ENCODE measurements around the gene MAP3K10. TPM values are rescaled to one million over a fixed set of nuclear protein-coding genes. Genes with fewer than 3 reads are reported as not detected.

Gene MAP3K10
- total RNA-seq, 2 donors from 2014 or later, result 12.3 to 13.6 TPM

- Histone ChIP-seq H3K4me1 (no peaks in the 10 kb centered on the region), H3K27ac (no peak overlapping the region), H3K9me3 (no peaks in the 10 kb centered on the region), H3K36me3 (peaks cover 5% of the 10 kb centered on the region), H3K4me3 (no peak overlapping the region), H3K27me3 (no peaks in the 10 kb centered on the region)
- no peak for TF ChIP-seq CTCF (IDR thresholded peaks at IDR 0.05)
- DNase-seq (ENCODE audit: low spot score), result no peak
Measured at GRCh38 chr19:40198272-40198990, 7.2 kb downstream of the MAP3K10 start.

- H3K36me3 ChIP-seq, result peaks cover 14% of the 10 kb centered on the region
- H3K4me1 ChIP-seq, result no peaks in the 10 kb centered on the region
- no peaks in the 10 kb centered on the region for H3K27me3 ChIP-seq
- H3K4me3 ChIP-seq, result no peak overlapping the region
- TF ChIP-seq CTCF (IDR thresholded peaks at IDR 0.05), result no peak
- H3K27ac ChIP-seq, result no peak overlapping the region
- no peak for DNase-seq (ENCODE audit: low spot score)
- H3K9me3 ChIP-seq, result no peaks in the 10 kb centered on the region
Measured at GRCh38 chr19:40200341-40201099, 9.3 kb downstream of the MAP3K10 start.

- H3K9me3 ChIP-seq, result no peaks in the 10 kb centered on the region
- no peaks in the 10 kb centered on the region for H3K4me1 ChIP-seq
- no peaks in the 10 kb centered on the region for H3K27me3 ChIP-seq
- no peak for DNase-seq (ENCODE audit: low spot score)
- H3K27ac ChIP-seq, result no peak overlapping the region
- no peak for TF ChIP-seq CTCF (IDR thresholded peaks at IDR 0.05)
- peaks cover 15% of the 10 kb centered on the region for H3K36me3 ChIP-seq
- H3K4me3 ChIP-seq, result no peak overlapping the region
Measured at GRCh38 chr19:40204381-40204780, 13.2 kb downstream of the MAP3K10 start.

- no peaks in the 10 kb centered on the region for H3K4me1 ChIP-seq
- no peak for TF ChIP-seq CTCF (IDR thresholded peaks at IDR 0.05)
- no peak for DNase-seq (ENCODE audit: low spot score)
- peaks cover 26% of the 10 kb centered on the region for H3K36me3 ChIP-seq
- no peak overlapping the region for H3K4me3 ChIP-seq
- no peaks in the 10 kb centered on the region for H3K27me3 ChIP-seq
- H3K27ac ChIP-seq, result no peak overlapping the region
- no peaks in the 10 kb centered on the region for H3K9me3 ChIP-seq
Measured at GRCh38 chr19:40205760-40206159, 14.5 kb downstream of the MAP3K10 start.

- H3K27ac ChIP-seq, result no peak overlapping the region
- no peaks in the 10 kb centered on the region for H3K27me3 ChIP-seq
- no peak overlapping the region for H3K4me3 ChIP-seq
- DNase-seq (ENCODE audit: low spot score), result no peak
- H3K9me3 ChIP-seq, result no peaks in the 10 kb centered on the region
- no peaks in the 10 kb centered on the region for H3K4me1 ChIP-seq
- H3K36me3 ChIP-seq, result peaks cover 36% of the 10 kb centered on the region
- no peak for TF ChIP-seq CTCF (IDR thresholded peaks at IDR 0.05)
Measured at GRCh38 chr19:40208602-40209001, 17.4 kb downstream of the MAP3K10 start.

All from right atrium auricular region (tissue), 2 donors.